ENCODE results near the gene ZFYVE27. TPM values are rescaled to one million over a fixed set of nuclear protein-coding genes. Genes with fewer than 3 reads are reported as not detected.

ZFYVE27 gene
- total RNA-seq, 1 experiment from 2014 or later, result 31.7 TPM

DNA sequence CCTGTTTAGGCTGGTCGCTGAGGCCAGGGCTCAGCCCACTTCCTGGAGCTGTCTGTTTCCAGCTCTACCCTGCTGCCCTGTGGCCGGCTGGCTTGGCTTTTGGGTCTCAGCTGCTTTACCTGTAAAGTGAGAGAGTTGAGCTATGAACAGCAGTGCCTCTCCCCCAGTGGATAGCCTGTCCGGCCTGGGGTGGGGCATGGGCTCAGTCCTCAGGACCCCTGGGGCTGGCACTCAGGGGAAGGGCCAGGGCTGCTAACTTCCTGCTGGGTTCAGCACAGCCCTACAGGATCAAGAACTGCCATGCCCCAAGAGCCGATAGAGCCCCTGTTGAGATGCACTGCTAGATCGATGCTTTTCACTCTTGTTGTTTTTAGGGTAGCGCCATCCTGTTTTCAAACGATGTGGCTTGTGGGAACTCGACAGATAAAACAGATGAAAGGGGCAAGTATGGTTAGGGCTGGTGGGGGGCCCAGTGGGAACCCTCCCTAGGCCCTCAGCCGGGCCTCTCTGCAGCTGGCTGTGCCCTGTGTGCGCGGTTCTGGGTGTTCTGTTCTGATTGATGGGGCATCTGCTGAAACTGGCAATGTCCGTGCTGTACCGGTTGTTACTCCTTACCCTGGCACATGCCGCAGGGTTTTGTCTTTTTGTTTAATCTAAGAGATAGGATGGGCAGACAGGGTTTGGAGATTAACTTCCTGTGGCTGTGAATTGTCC lies 44.8 kb downstream of the ZFYVE27 start:
- H3K27ac ChIP-seq (ENCODE audit: low read depth, low read length, poor library complexity, severe bottlenecking), result no peak overlapping the region
- H3K27me3 ChIP-seq (replicated peaks; ENCODE audit: insufficient read depth, low read depth, low read length, poor library complexity), result no peaks in the 10 kb centered on the region
- H3K36me3 ChIP-seq (ENCODE audit: insufficient read depth, low read length, poor library complexity, severe bottlenecking), result no peaks in the 10 kb centered on the region

DNA sequence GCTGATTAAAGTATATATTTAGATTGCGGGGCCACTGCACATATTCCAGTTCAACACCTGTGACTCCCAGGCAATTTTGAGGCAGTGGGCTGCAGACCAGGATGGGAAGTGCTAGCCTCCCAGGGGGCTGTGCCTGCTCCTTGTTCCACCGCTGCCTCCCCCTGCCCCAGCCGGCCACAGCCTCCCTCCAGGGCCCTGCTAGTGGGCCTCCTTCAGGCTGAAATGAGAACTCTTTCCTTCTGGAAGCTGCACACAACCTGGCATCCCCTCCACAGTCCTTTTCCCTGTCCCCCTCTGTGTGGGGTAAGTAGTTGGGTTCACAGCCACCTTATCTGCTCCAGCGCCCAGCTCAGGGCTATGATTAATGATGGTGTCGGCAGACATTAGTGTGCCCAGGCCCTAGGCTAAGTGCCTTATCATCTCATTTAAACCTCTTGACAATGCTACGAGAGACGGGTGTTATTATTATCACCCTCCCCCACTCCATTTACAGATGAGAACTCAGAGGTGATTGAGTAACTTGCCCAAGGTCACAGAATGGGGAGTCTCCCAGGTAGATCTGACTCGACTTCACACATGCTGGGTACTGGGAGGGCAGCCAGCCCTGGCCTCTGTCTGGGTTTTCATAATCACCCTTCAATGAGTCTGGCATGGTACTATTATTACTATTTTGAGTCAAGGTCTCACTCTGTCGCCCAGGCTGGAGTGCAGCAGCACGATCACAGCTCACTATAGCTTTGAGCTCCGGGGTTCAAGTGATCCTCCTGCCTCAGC lies 45.7 kb downstream of the ZFYVE27 start:
- H3K27ac ChIP-seq (ENCODE audit: low read depth, low read length, poor library complexity, severe bottlenecking), result no peak overlapping the region
- no peak for TF ChIP-seq EZH2 (IDR thresholded peaks at IDR 0.05; ENCODE audit: borderline replicate concordance, low read depth, low read length, poor library complexity, severe bottlenecking)
- TF ChIP-seq, protein P1, sequence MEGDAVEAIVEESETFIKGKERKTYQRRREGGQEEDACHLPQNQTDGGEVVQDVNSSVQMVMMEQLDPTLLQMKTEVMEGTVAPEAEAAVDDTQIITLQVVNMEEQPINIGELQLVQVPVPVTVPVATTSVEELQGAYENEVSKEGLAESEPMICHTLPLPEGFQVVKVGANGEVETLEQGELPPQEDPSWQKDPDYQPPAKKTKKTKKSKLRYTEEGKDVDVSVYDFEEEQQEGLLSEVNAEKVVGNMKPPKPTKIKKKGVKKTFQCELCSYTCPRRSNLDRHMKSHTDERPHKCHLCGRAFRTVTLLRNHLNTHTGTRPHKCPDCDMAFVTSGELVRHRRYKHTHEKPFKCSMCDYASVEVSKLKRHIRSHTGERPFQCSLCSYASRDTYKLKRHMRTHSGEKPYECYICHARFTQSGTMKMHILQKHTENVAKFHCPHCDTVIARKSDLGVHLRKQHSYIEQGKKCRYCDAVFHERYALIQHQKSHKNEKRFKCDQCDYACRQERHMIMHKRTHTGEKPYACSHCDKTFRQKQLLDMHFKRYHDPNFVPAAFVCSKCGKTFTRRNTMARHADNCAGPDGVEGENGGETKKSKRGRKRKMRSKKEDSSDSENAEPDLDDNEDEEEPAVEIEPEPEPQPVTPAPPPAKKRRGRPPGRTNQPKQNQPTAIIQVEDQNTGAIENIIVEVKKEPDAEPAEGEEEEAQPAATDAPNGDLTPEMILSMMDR (conservative IDR thresholded peaks at IDR 0.05; ENCODE audit: low read depth, low read length), result no peak
- H3K4me1 ChIP-seq (ENCODE audit: insufficient read depth, low read length, poor library complexity, severe bottlenecking), result peaks cover 12% of the 10 kb centered on the region
- intact Hi-C loops (cut with micrococcal nuclease; ENCODE audit: unreplicated experiment), result no loop called here
- no TSS peak for BruUV-seq (replicated peaks)
- no peak for DNase-seq (ENCODE audit: low spot score)
- POLR2A ChIA-PET (ENCODE audit: low non-redundant PET), result no interaction called here
- H3K4me3 ChIP-seq (ENCODE audit: low read depth, low read length, poor library complexity, severe bottlenecking), result no peak overlapping the region
- H3K9me3 ChIP-seq (ENCODE audit: low read depth, low read length, poor library complexity, severe bottlenecking), result no peaks in the 10 kb centered on the region
- H3K27me3 ChIP-seq (replicated peaks; ENCODE audit: insufficient read depth, low read depth, low read length, poor library complexity), result no peaks in the 10 kb centered on the region
- H3K36me3 ChIP-seq (ENCODE audit: insufficient read depth, low read length, poor library complexity, severe bottlenecking), result no peaks in the 10 kb centered on the region
- CTCF ChIA-PET, result interaction anchor here (1.2 kb wide), 1 partner anchor 9 kb away, joined by 4 read pairs; no protein-coding TSS in a partner anchor

More for the DNA sequence above, 44.8 kb downstream of the ZFYVE27 start:
- TF ChIP-seq, protein P1 (conservative IDR thresholded peaks at IDR 0.05; ENCODE audit: low read depth, low read length), result no peak
- TF ChIP-seq EZH2 (IDR thresholded peaks at IDR 0.05; ENCODE audit: borderline replicate concordance, low read depth, low read length, poor library complexity, severe bottlenecking), result no peak
- Histone ChIP-seq H3K4me1 (ENCODE audit: insufficient read depth, low read length, poor library complexity, severe bottlenecking) (peaks cover 12% of the 10 kb centered on the region), H3K9me3 (ENCODE audit: low read depth, low read length, poor library complexity, severe bottlenecking) (no peaks in the 10 kb centered on the region), H3K4me3 (ENCODE audit: low read depth, low read length, poor library complexity, severe bottlenecking) (no peak overlapping the region)
- no peak for DNase-seq (ENCODE audit: low spot score)
- no TSS peak for BruUV-seq (replicated peaks)
- CTCF ChIA-PET, result interaction anchor here (1.2 kb wide), 1 partner anchor 10 kb away, joined by 4 read pairs; no protein-coding TSS in a partner anchor
- intact Hi-C loops (cut with micrococcal nuclease; ENCODE audit: unreplicated experiment), result no loop called here
- POLR2A ChIA-PET (ENCODE audit: low non-redundant PET), result no interaction called here

DNA sequence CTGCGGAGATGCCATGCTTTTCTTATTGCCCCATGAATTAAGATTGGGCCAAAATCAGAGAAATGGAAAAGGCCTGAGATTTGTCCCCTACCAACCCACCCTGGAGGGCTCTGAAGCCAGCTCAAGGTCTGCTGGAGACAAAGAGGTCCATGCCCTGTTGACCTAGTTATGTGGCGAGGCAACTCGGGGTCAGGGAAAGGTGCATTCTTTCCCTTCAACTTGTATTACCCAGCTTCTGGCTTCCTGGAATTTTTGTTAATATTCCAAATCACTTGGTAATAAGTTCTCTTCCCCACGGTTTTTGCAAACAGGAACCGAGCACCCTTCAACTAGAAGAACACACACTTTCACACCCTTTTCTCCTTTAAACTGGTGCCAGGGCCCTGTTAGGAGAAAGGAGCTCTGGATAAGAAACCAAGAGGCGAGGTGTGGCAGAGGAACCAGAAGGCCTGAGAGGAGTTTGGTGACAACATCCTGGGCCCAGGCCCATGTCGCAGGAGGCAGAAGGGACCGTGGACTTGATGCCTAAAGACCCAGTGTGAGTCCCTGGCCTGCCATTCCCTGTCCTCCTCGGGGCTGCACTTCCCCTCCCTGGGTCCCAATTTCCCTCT lies 47.4 kb downstream of the ZFYVE27 start:
- no peak for DNase-seq (ENCODE audit: low spot score)
- Histone ChIP-seq H3K27me3 (replicated peaks; ENCODE audit: insufficient read depth, low read depth, low read length, poor library complexity) (no peaks in the 10 kb centered on the region), H3K4me3 (ENCODE audit: low read depth, low read length, poor library complexity, severe bottlenecking) (no peak overlapping the region), H3K4me1 (ENCODE audit: insufficient read depth, low read length, poor library complexity, severe bottlenecking) (peaks cover 7% of the 10 kb centered on the region), H3K9me3 (ENCODE audit: low read depth, low read length, poor library complexity, severe bottlenecking) (no peaks in the 10 kb centered on the region), H3K27ac (ENCODE audit: low read depth, low read length, poor library complexity, severe bottlenecking) (no peak overlapping the region), H3K36me3 (ENCODE audit: insufficient read depth, low read length, poor library complexity, severe bottlenecking) (no peaks in the 10 kb centered on the region)
- intact Hi-C loops (cut with micrococcal nuclease; ENCODE audit: unreplicated experiment), result no loop called here
- POLR2A ChIA-PET (ENCODE audit: low non-redundant PET), result no interaction called here
- TF ChIP-seq, protein P1 (conservative IDR thresholded peaks at IDR 0.05; ENCODE audit: low read depth, low read length), result no peak
- no peak for TF ChIP-seq EZH2 (IDR thresholded peaks at IDR 0.05; ENCODE audit: borderline replicate concordance, low read depth, low read length, poor library complexity, severe bottlenecking)
- CTCF ChIA-PET, result interaction anchor here (0.6 kb wide), 1 partner anchor 675 kb away, joined by 3 read pairs; no protein-coding TSS in a partner anchor
- no TSS peak for BruUV-seq (replicated peaks)

Data from A673 (cell line).